A673 (cell line): ENCODE measurements around the gene STMN3.

Experiments used
- EZH2 ChIP-seq: fragments of 200-600 bp; sonication (generic); IDR thresholded peaks from 2 replicates; pipeline ENCODE4 v1.6.1; 2017; ENCODE audit warnings: borderline replicate concordance, low read depth, mild to moderate bottlenecking, mixed read lengths, antibody characterized with exemption, low read length; ENCODE audit not compliant: poor library complexity, severe bottlenecking
- TF ChIP-seq, protein P1 (sequence below): fragments of 300-800, 200-600 bp; sonication (generic); conservative IDR thresholded peaks from 2 replicates; pipeline ENCODE4 v1.5.1; 2017; ENCODE audit warnings: low read depth, mild to moderate bottlenecking, antibody characterized with exemption, low read length, moderate library complexity, mixed read lengths

DNA sequence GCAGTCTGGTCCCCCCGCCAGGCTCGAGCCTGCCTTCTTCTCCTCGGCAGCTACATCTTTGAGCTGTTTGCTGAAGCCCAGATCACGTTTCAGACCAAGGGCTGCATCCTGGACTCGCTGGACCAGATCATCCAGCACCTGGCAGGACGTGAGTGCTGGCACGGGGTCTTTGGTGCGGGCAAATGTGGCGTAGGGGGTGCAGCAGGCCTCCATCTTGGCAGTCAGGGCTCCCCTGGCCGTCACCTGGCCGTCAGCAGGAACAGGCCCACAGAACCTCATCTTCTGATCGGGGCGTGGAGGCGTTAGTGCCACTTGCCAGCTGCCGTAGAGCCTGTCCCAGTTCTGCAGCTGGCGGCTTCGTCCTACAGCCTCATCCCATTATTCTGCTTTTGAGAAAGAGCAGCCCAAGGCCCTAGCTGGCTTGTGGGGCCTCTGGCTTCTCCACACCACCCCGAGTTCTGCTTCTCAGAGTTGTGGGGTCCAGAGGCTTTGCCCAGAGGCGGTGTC, 26.6 kb upstream of the STMN3 start:
- TF ChIP-seq, protein P1, sequence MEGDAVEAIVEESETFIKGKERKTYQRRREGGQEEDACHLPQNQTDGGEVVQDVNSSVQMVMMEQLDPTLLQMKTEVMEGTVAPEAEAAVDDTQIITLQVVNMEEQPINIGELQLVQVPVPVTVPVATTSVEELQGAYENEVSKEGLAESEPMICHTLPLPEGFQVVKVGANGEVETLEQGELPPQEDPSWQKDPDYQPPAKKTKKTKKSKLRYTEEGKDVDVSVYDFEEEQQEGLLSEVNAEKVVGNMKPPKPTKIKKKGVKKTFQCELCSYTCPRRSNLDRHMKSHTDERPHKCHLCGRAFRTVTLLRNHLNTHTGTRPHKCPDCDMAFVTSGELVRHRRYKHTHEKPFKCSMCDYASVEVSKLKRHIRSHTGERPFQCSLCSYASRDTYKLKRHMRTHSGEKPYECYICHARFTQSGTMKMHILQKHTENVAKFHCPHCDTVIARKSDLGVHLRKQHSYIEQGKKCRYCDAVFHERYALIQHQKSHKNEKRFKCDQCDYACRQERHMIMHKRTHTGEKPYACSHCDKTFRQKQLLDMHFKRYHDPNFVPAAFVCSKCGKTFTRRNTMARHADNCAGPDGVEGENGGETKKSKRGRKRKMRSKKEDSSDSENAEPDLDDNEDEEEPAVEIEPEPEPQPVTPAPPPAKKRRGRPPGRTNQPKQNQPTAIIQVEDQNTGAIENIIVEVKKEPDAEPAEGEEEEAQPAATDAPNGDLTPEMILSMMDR: no peak
- TF ChIP-seq EZH2: no peak
